HG03378 (cell line): Measurements from ENCODE around the gene LPAR3.
"Not testable (repeated sequence)": the region's sequence is repeated elsewhere in the genome, so short reads cannot be mapped to it uniquely, and the experiment has no call there.

ENCODE experiments used
- ATAC-seq: cut with Tn5 transposase; IDR thresholded peaks from one replicate; pipeline ENCODE4 v1.9.1; 2021; ENCODE audit warnings: mild to moderate bottlenecking, moderate library complexity; ENCODE audit not compliant: unreplicated experiment

LPAR3 gene

DNA sequence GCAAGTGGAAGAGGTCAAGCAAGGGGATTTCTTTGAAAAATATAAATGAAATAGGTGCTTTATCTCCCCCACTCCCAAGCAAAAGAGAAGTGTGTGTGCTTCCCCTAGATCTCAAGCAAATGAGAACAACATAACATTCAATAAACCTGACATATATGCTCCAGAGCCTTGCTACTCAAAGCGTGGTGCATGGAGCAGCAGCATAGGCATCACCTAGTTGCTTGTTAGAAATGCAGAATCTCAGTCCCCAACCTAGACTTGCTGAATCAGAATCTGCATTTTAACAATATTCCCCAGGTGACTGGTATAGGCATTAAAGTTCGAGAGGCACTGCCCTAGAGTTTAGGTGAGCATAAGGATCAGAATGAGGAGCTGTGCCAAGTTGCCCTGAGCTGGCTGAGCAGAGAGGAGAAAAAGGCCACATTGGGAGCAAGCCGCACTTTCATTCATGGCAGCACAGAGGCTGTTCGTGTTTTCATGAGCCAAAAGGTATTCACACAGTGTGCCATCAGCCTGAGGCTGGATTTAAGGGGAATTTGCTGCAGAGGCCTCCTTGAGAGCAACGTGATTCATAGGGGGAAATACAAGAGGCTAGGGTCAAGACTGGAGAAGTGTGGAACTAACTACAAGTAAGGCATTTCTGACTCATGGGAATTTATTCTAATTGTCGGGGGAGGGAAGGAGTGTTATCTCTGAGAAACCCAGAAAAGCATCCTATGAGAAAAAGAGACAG, 14.3 kb upstream of the LPAR3 start:
- no peak for ATAC-seq

DNA sequence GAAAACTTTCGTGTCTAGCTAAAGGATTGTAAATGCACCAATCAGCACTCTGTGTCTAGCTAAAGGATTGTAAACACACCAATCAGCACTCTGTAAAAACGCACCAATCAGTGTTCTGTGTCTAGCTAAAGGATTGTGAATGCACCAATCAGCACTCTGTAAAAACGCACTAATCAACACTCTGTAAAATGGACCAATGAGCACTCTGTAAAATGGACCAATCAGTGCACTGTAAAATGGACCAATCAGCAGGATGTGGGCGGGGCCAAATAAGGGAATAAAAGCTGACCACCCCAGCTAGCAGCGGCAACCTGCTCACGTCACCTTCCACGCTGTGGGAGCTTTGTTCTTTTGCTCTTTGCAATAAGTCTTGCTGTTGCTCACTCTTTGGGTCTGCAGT, 9.7 kb upstream of the LPAR3 start:
- not testable (repeated sequence) for ATAC-seq

DNA sequence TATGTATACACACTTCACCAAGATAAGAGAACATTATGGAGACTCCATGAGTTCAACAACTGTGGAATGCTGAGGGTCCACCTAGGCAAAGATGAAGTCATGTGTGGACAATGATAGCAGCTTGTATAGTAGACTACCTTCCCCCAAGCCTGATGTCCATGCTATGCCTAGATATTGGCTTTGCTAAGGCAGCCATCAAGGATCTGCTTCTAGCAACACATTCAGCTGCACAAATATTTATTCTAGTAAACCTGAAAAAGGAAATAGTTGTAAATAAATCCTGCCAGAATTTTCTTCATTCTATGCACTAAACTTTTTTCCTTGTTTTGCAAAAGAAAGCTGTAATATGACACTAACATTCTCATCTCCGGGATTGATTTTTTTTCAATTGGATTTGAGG, 7.0 kb upstream of the LPAR3 start:
- no peak for ATAC-seq

DNA sequence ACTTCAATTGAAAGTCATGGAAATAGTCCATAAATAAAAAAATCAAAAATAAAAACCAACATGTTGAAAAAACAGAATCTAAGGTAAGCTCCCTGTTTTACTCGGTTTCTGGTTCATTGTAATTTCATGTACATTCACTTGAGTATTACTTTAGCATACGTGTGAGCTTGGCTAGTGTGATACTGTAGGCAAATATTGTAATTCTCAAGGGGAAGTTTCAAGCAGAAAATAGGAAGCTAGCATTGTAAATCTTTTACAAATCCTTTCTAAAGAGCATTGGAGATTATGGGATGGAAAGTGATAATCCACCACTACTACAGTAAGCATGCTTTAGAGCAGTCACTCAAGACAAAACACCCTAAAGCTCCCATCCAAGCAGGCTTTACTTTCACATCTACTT, 3.3 kb upstream of the LPAR3 start:
- ATAC-seq = peak; percentile 64

DNA sequence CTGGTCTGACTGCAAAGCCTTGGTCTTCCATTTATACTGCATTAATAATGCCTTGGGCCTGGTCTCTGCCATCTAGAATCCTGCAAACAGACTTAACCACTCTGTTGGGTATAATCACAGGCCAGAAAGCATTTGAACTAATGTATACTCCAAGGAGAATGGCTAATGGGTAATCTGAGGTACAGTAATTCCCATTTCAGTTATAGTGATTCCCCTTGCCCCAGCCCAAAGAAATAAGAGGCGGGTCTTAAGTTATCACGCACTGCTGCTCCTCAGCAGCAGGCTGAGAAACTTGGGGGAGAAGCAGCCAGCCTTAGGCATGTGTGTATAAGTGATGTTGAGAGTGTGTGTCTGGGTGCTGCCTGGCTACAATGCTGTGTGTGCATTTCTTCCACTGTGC, 2.4 kb downstream of the LPAR3 start:
- ATAC-seq = no peak

DNA sequence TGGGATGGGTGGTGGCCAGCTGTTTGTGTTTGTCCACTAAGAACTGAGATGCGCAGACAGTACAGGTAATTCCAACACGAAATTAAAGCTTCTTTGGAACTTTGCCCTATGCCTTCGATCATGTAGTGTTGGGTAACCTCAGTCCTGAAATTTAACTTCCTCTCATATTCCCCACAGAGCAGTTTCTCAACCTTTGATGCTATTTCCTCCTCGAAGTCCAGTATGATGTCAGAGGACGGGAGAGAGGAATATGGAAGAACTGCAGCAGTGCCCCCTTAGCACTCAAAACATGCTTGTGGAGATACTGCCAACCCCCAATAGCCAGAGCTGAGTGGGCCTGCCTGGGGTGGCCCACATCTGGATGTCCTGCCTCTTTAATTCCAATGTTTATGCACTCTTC, 3.6 kb downstream of the LPAR3 start:
- no peak for ATAC-seq

DNA sequence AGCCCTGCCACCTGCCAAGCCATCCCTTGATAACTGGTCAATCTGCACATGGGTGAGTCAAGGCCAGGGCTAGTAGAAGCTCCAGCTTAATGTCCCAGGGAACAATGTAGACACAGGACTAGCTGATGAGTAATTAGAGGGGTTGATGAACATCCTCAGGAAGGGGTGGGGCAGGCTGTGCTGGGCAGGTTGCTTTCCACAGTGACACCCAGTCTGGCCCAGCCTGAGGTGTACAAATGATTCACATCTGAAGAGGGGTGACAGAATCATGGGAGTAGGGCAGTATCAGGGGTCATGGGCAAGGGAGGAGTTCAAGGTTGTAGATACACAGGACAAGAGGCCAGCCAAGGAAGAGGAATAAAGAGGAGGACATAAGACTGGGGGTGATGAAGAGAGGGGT, 4.3 kb downstream of the LPAR3 start:
- no peak for ATAC-seq

DNA sequence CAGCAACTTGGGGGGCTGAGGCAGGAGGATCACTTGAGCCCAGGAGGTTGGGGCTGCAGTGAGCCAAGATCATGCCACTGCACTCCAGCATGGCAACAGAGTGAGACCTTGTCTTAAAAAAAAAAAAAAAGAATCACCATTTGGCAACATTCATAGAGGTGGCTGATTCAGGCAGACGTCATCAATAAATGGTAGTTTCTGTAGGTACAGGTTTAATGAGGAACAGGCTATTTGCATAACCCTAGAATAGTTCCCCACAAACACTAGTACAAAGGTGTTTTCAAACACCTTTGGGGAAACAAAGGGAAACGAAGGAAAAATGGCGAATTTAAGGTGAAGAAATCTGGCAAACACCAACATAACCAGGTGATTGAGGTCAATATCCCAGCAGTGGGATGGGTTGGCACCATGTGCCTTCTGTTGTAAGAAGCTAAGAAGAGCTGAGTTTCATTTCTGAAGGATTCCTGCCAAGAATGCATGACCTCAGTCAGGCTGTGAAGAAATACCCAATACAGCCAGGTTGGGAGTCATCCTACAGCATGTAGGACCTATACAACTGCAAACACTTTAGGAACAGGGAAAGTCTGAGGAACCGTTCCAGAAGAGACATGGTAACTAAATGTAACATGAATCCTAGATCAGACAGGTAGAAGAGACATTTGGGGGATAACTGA, 5.6 kb downstream of the LPAR3 start:
- ATAC-seq = no peak

DNA sequence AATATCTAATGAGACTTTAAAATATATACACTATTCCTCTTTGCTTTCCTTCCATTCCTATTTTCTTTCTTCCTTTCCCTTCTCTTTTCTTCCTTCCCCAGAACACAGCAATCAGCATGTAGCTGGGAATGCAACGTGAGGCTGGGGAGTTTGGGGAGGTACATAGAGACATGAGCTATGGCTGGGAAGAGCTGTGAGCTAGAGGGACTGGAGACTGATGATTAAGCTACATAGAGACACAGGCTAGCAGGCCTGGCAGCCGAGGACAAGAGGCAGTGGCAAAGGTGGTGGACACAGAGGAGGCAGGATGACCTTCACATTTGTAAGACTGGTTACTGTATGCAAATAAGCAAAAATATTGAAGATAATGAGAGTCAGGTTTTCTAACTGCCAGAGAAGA, 7.5 kb downstream of the LPAR3 start:
- ATAC-seq = no peak

DNA sequence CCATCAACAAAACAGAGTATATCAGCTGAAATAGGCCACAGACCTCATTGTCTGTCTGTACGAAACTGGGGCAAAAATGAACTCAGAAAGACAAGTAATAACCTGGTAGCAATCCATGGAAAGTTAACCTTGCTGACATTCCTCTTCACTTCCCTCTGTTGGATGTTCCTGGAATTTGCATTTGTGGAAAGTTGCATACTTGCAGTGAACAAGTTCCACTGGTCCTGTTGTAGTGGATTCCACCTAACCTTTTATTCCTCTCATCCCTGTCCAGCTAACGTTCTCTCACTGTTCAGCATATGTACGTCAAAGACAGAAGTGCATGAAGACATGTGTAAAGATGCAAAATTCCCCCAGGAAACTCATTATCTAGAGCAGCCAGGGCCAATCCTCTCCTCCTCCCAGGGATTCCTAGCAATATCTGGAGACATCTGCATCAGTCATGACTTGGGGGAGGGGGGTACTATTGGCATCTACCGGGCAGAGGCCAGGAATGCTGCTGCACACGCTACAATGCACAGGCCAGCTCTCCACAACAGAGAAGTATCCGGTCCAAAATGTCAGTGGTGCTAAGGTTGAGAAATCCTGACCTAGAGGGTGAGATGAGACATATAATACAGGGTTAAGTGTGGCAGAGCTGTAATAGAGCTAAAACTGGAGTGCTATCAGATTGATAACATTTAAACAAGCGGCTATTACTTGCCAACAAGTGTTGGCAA, 8.2 kb downstream of the LPAR3 start:
- no peak for ATAC-seq

DNA sequence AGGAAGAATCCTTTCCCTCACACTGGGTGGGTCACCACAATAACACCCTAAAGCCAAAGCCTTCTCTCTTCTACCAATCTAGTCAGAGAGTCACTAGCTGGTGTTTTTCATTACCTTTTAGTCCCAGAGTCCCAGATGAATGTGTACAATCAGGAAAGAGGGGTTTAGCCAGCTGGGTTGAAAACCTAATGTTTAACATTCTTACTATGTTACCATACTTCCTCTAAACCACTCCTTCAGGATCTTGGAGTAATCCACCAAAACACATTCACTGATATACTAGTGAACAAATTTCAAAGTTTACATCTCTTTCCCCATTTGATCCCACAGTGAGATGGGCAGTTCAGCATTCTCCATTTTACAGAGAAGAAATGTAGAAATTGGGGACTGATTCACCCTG, 9.7 kb downstream of the LPAR3 start:
- no peak for ATAC-seq

DNA sequence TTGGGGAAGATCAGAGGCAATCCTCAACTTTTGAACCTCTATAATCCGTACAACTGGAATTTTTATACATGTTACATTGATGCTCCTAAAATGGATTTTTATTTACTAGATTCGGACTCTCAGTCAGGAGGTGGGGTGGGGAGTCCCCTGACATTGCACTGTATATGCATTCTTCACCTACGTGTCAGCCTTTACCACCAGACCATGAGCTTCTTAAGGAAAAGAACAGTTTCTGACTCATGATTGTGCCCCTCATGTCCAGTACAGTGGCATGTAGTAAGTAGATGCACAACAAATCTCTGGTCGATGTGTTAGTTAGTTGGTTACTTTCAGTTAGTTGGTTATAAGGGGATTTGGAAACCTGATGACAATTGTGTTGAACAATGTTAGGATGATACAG, 15.4 kb downstream of the LPAR3 start:
- ATAC-seq = no peak

DNA sequence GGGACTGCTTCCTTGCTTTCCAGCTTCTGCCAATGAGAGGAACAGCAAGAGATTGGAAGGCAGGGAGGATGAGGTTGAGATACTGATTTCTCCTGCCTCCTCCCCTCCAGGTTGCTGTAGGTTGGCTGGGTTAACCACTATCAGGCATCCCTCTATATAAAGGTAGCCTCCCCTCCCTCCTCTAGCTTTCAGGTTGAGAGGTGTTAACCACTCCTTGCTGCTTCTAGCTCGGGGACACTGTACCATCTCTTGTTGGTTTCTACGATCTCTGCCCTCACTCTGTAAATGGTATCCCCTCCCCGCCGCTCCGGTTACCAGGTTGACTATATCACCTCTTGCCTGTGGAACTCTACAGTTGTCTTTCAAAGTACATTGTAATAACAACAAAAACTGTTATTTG, 16.7 kb downstream of the LPAR3 start:
- ATAC-seq = no peak

DNA sequence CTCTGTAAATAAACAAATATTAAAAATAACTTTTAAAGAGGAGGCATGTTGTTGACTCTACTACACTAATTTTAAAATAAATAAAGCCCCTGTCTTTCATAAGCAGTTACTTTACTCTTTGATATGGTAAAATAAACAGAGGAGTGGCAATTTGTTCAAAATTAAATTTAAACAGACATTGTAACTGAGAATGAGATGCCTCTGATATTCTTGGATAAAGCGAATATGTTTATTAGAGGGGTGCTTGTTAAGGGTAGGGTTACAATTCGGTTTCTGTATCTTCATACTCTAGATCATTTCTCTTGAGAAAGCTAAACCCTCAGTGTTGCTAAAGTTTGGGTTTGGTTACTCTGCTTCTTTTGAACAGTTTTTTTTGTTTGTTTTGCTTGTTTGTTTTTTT, 19.6 kb downstream of the LPAR3 start:
- no peak for ATAC-seq

DNA sequence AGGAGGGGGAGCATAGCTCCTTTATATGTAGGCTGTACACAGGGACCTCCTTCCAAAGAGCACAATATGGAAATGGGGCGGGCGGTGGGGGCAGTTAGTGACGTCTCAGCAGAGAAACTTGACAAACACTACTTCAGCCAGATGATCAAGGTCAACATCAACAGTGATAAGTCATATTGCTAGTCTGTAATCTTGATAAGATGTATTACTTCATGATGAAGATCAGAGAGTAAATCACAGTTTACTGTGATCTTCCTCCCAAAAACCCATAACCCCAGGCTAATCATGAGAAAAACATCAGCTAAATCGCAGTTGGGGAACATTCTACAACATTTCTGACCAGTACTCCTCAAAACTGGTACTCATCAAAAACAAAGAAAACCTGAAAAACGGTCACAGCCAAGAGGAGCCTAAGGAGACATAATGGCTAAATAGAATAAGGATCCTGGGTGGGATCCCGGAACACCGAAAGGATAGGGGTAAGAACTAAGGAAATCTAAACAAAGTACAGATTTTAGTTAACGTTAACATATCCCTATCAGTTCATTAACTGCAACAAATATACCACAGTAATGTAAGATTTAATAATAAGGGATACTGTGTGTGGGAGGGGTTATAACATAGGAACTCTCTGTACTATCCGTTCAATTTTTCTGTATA, 20.2 kb downstream of the LPAR3 start:
- ATAC-seq = no peak

DNA sequence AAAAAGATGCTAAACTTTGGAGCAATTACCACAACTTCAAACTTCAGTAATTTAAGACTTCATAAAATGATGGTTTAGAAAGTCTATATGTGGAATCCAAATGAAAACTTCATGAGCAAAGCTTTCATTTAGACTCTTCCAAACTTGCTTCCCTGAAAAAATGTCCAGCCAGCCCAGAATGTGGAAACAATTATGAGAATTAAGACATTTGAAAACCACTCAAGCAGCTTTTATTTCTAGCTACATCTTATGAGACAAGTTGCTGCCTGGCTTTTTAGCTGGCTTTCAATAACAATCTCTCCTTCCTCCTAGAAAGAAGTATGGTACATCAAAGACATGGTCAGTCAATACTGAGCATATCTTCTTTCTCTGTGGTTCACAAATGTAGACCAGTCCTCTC, 21.8 kb downstream of the LPAR3 start:
- ATAC-seq = no peak

DNA sequence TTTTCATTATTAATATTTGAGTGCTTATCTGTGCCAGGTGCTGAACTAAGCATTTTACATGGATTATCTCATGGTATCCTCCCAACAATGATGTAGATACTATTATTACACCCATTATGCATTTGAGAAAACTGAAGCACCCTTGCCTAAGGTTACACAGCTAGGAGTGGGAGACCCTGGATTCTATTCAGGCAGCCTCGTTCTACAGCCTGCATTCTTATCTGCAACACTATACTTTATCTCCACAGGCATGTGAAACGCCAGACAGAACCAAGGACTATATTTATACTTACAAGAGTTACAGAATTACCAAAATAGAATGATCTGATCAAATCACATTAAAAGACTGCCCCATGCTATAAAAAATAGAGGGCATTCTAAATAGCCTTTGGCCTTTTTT, 22.4 kb downstream of the LPAR3 start:
- ATAC-seq = no peak

DNA sequence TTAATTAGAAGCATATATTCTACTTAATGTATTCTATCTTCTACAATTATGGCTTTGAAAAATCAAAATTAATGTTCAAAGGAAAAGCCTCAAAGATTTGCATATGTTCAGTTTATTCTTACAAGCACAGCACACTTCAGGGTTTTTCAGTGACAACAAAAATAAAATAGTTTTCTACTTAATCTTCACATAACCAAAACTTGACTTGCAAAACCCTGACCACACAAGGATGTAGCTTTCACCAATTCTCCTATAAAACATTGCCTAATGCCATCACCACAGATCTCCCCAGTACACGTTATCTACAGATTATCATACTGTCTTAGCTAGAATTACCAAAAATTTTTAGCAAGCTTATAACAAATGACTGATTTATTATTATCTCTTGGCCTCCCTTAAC, 23.3 kb downstream of the LPAR3 start:
- ATAC-seq = no peak

DNA sequence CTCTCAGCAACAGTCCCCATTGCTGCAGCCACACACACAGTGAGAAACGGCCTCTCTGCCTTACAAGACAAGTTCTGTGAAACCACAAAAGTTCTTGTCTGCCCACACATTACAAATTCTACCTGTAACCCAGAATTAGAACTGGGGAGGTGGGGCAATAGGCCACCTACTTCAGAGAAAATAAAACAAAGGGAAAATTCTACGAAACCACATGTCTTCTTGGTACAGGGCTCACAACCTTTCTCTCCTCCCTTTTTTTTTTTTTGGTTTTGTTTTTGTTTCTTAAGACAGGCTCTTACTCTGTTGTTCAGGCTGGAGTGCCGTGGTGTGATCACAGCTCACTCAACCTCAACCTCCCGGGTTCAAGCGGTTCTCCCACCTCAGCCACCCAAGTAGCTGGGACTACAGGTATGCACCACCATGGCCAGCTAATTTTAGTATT, 30.2 kb downstream of the LPAR3 start:
- ATAC-seq = peak; percentile 91

DNA sequence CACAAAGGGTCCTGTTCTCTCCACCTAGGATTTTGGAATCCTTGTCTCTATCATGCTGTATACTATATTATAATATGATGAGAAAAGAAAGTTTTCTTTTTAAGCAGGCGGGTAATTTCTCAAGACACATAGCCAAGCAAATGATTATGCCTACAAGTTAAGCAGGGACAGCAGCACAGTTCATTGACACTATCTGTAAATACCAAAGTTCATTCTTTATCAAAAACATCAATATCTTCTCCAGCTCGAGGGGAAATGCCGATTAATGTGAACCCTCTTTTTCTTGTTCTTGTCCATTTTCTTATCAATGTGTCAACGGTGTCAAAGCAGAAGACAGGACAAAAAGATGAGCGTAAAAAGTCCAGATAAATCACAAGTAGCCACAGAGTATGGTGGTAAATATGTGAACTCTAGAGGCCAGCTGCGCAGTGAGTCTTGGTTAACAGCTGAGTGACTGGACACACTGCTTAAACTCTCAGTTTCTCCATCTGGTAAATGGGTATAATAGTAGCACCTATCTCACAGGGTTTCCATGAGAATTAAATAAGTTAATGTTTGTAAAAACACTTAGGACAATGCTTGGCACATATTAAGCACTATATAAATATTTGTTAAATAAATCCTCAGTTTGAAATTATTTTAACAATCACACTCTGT, 30.9 kb downstream of the LPAR3 start:
- ATAC-seq = no peak

DNA sequence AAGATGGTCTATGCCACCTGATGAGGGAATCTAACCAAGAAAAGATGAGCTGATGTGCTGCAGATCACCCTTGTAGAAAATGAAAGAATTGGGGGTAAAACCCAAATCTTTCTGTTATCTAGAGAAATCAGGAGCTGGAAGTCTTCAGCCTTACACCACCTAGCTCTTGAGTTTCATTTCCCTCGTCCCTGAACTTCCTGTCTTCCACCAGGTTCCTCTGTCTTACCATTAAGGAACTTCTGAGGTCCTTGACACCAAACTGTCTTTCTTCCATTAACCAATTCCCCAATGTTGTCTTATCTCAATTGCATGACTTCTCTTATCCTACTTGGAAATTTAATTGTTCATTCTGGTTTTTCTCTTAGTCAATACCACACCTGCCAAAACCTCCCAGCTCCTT, 31.5 kb downstream of the LPAR3 start:
- no peak for ATAC-seq
